SK-N-SH (cell line): ENCODE data around the gene CCDC116. TPM values are rescaled to one million over a fixed set of nuclear protein-coding genes. Genes with fewer than 3 reads are reported as not detected.

ENCODE experiments used
- CTCF ChIA-PET: fragments of 300-600, 350-600 bp; formaldehyde crosslinking; extraction: SDS; loops from one replicate; lab custom pipeline; 2021; lab: Yijun Ruan, JAX
- POLR2A ChIA-PET: fragments of 350-600 bp; sonication (Branson Sonifier 250); formaldehyde crosslinking; extraction: SDS; loops from one replicate; lab custom pipeline; 2020; ENCODE audit warnings: antibody characterized with exemption, inconsistent platforms; lab: Yijun Ruan, JAX
- DNase-seq: peaks from one replicate; pipeline ENCODE4 v3.0.0; 2012
- H2AFZ ChIP-seq: fragments of 200-600 bp; sonication (generic); 2 replicates; pipeline ENCODE4 v1.8.1; 2016; ENCODE audit warnings: antibody characterized with exemption, mild to moderate bottlenecking, low read depth
- H3F3A ChIP-seq: fragments of 200-600 bp; sonication (generic); replicated peaks from 2 replicates; pipeline ENCODE3; 2016; ENCODE audit warnings: antibody characterized with exemption, mild to moderate bottlenecking; ENCODE audit not compliant: insufficient read depth
- H3K27ac ChIP-seq, 2 experiments: fragments of 200-500 bp in 1 of 2; fragments of 200-600 bp in 1 of 2; sonication (Bioruptor generic) in 1 of 2; sonication (generic), shearing (Covaris generic) in 1 of 2; 2 replicates each; pipeline versions ENCODE4 v1.5.1 to v1.6.1; 2014 to 2016; ENCODE audit warnings: low read depth in 2 of 2, inconsistent platforms in 1 of 2, low read length in 1 of 2, mild to moderate bottlenecking in 1 of 2, mixed read lengths in 1 of 2
- H3K27me3 ChIP-seq: fragments of 200-600 bp; sonication (generic), shearing (Covaris generic); 2 replicates; pipeline ENCODE4 v1.6.1; 2016; ENCODE audit warnings: mixed run types; ENCODE audit not compliant: insufficient read depth
- H3K36me3 ChIP-seq, 2 experiments: fragments of 200-500 bp in 1 of 2; fragments of 200-600 bp in 1 of 2; sonication (Bioruptor generic) in 1 of 2; sonication (generic) in 1 of 2; replicated peaks in 1 of 2; 2 replicates each; pipeline versions ENCODE3 to v1.5.1; 2014 to 2016; ENCODE audit warnings: low read length in 1 of 2, mild to moderate bottlenecking in 1 of 2; ENCODE audit not compliant: insufficient read depth in 2 of 2, control insufficient read depth in 1 of 2
- H3K4me1 ChIP-seq, 2 experiments: fragments of 200-500 bp in 1 of 2; fragments of 200-600 bp in 1 of 2; sonication (Bioruptor generic) in 1 of 2; sonication (generic), shearing (Covaris generic) in 1 of 2; 2 replicates each; pipeline versions ENCODE4 v1.5.1 to v1.6.1; 2014 to 2016; ENCODE audit warnings: low read depth in 1 of 2, low read length in 1 of 2, mixed run types in 1 of 2; ENCODE audit not compliant: insufficient read depth in 2 of 2, control insufficient read depth in 1 of 2
- H3K4me2 ChIP-seq: fragments of 200-600 bp; sonication (generic), shearing (Covaris generic); 2 replicates; pipeline ENCODE4 v1.6.1; 2017; ENCODE audit warnings: mixed run types
- H3K4me3 ChIP-seq, 2 experiments: fragments of 200-500 bp in 1 of 2; fragments of 200-600 bp in 1 of 2; sonication (Bioruptor generic) in 1 of 2; sonication (generic), shearing (Covaris generic) in 1 of 2; 2 replicates each; pipeline versions ENCODE4 v1.5.1 to v1.8.1; 2014 to 2016; ENCODE audit warnings: low read depth in 2 of 2, inconsistent platforms in 1 of 2, low read length in 1 of 2, mild to moderate bottlenecking in 1 of 2, mixed read lengths in 1 of 2, moderate library complexity in 1 of 2
- H3K79me2 ChIP-seq: fragments of 200-600 bp; sonication (generic); 2 replicates; pipeline ENCODE4 v1.8.1; 2017; ENCODE audit warnings: mild to moderate bottlenecking; ENCODE audit not compliant: insufficient read depth
- H3K9ac ChIP-seq: fragments of 200-600 bp; sonication (generic); 2 replicates; pipeline ENCODE4 v1.6.1; 2017; ENCODE audit warnings: mixed run types
- H3K9me2 ChIP-seq: fragments of 200-600 bp; sonication (generic); 2 replicates; pipeline ENCODE4 v1.6.1; 2017; ENCODE audit warnings: mixed run types
- H3K9me3 ChIP-seq: fragments of 200-600 bp; sonication (generic); 2 replicates; pipeline ENCODE4 v1.6.1; 2017; ENCODE audit warnings: mixed run types, mild to moderate bottlenecking, moderate library complexity
- H4K20me1 ChIP-seq: fragments of 200-600 bp; sonication (generic); 2 replicates; pipeline ENCODE4 v1.6.1; 2017; ENCODE audit warnings: mild to moderate bottlenecking, mixed run types; ENCODE audit not compliant: insufficient read depth
- ELF1 ChIP-seq: IDR thresholded peaks from 2 replicates; pipeline ENCODE4 v1.4.0; 2012
- EZH2phosphoT487 ChIP-seq: fragments of 200-600 bp; sonication (generic); IDR thresholded peaks from 2 replicates; pipeline ENCODE4 v1.6.1; 2017; ENCODE audit warnings: low read depth, mixed run types, mild to moderate bottlenecking, antibody characterized with exemption, moderate library complexity, borderline replicate concordance
- FOSL2 ChIP-seq: IDR thresholded peaks from 2 replicates; pipeline ENCODE4 v1.4.0; 2012; ENCODE audit warnings: low read depth, mild to moderate bottlenecking, moderate library complexity, borderline replicate concordance
- GATA2 ChIP-seq: sonication (generic); formaldehyde crosslinking; IDR thresholded peaks from 2 replicates; pipeline ENCODE4 v1.5.0; 2020; ENCODE audit warnings: mild to moderate bottlenecking, missing genetic modification reagents
- IRF3 ChIP-seq: fragments of 150-350 bp; IDR thresholded peaks from 2 replicates; pipeline ENCODE4 v1.6.1; 2016; ENCODE audit warnings: mild to moderate bottlenecking, low read depth, low read length
- JUND ChIP-seq: IDR thresholded peaks from 2 replicates; pipeline ENCODE4 v1.4.0; 2012
- MEF2A ChIP-seq: IDR thresholded peaks from 2 replicates; pipeline ENCODE4 v1.4.0; 2012; ENCODE audit warnings: low read depth, borderline replicate concordance
- MXI1 ChIP-seq: IDR thresholded peaks from 2 replicates; pipeline ENCODE4 v1.6.1; 2012; ENCODE audit warnings: mild to moderate bottlenecking, low read depth, low read length, improper control_type of control experiment
- POLR2AphosphoS5 ChIP-seq: IDR thresholded peaks from 2 replicates; pipeline ENCODE4 v1.6.1; 2012; ENCODE audit warnings: low read depth, low read length
- RAD21 ChIP-seq: IDR thresholded peaks from 2 replicates; pipeline ENCODE4 v1.6.1; 2012; ENCODE audit warnings: mild to moderate bottlenecking, low read length
- RFX5 ChIP-seq: IDR thresholded peaks from 2 replicates; pipeline ENCODE4 v1.6.1; 2012; ENCODE audit warnings: mild to moderate bottlenecking, improper control_type of control experiment, low read length
- SIN3A ChIP-seq: IDR thresholded peaks from 2 replicates; pipeline ENCODE4 v1.6.1; 2012; ENCODE audit warnings: low read depth, mild to moderate bottlenecking, low read length, moderate library complexity, borderline replicate concordance
- SMC3 ChIP-seq: IDR thresholded peaks from 2 replicates; pipeline ENCODE4 v1.6.1; 2012; ENCODE audit warnings: low read depth, low read length, improper control_type of control experiment
- TAF1 ChIP-seq: IDR thresholded peaks from 2 replicates; pipeline ENCODE4 v1.6.1; 2012; ENCODE audit warnings: low read depth, mild to moderate bottlenecking, low read length, moderate library complexity, borderline replicate concordance
- TCF12 ChIP-seq: IDR thresholded peaks from 2 replicates; pipeline ENCODE4 v1.4.0; 2012
- WGBS: methylation state at CpG from one replicate; pipeline ENCODE4 v1.1.6; 2017; ENCODE audit warnings: low lambda C conversion rate; 5-methylcytosine and 5-hydroxymethylcytosine counted together
- polyA plus RNA-seq, 3 experiments: library from polyadenylated mRNA; depleted of rRNA; stranded (reverse); fragments of >200 nt; gene quantifications; 2 replicates each; pipeline ENCODE4 v1.2.3, GENCODE V29; 2012
- TF ChIP-seq, protein P1 (sequence below): fragments of 150-350 bp; IDR thresholded peaks from 2 replicates; pipeline ENCODE4 v1.6.1; 2017; ENCODE audit warnings: antibody characterized with exemption, low read length, low read depth, borderline replicate concordance
- TF ChIP-seq, protein P2 (sequence below): fragments of 200-600 bp; sonication (generic); IDR thresholded peaks from 2 replicates; pipeline ENCODE4 v1.6.1; 2017; ENCODE audit warnings: antibody characterized with exemption, mild to moderate bottlenecking, moderate library complexity

The CCDC116 gene
- polyA plus RNA-seq, 1 of the 3 experiments (the other 2 are of a cell fraction), result 0.28 TPM

GRCh38 chr22:21683401-21683811 lies 50.8 kb downstream of the CCDC116 start:
- no peak for DNase-seq
- no peak overlapping the region for H3K27ac ChIP-seq
- POLR2A ChIA-PET, result no interaction called here
- CTCF ChIA-PET, result interaction anchor here (1.3 to 2.4 kb wide), 2 partner anchors 255 to 269 kb away, joined by 4 to 10 read pairs; partner anchors contain the start of gene PPM1F
- no peaks in the 10 kb centered on the region for H3K9me2 ChIP-seq
- TF ChIP-seq SMC3 (no peak), MEF2A (no peak), FOSL2 (no peak), ELF1 (no peak), GATA2 (CRISPR knock-in tag) (no peak), TAF1 (no peak), RAD21 (no peak), SIN3A (no peak), MXI1 (no peak), JUND (no peak), TCF12 (no peak), POLR2AphosphoS5 (no peak), IRF3 (no peak), EZH2phosphoT487 (no peak), RFX5 (no peak)
- TF ChIP-seq, protein P1, sequence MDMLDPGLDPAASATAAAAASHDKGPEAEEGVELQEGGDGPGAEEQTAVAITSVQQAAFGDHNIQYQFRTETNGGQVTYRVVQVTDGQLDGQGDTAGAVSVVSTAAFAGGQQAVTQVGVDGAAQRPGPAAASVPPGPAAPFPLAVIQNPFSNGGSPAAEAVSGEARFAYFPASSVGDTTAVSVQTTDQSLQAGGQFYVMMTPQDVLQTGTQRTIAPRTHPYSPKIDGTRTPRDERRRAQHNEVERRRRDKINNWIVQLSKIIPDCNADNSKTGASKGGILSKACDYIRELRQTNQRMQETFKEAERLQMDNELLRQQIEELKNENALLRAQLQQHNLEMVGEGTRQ, result no peak
- TF ChIP-seq, protein P2, sequence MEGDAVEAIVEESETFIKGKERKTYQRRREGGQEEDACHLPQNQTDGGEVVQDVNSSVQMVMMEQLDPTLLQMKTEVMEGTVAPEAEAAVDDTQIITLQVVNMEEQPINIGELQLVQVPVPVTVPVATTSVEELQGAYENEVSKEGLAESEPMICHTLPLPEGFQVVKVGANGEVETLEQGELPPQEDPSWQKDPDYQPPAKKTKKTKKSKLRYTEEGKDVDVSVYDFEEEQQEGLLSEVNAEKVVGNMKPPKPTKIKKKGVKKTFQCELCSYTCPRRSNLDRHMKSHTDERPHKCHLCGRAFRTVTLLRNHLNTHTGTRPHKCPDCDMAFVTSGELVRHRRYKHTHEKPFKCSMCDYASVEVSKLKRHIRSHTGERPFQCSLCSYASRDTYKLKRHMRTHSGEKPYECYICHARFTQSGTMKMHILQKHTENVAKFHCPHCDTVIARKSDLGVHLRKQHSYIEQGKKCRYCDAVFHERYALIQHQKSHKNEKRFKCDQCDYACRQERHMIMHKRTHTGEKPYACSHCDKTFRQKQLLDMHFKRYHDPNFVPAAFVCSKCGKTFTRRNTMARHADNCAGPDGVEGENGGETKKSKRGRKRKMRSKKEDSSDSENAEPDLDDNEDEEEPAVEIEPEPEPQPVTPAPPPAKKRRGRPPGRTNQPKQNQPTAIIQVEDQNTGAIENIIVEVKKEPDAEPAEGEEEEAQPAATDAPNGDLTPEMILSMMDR, result no peak
- WGBS, result 98% methylated on average over 6 of the region's 7 CpGs
- peaks cover 0 to 46% of the 10 kb centered on the region in 2 experiments for H3K36me3 ChIP-seq
- no peak overlapping the region for H2AFZ ChIP-seq
- H3K9me3 ChIP-seq, result no peaks in the 10 kb centered on the region
- no peak overlapping the region for H3K4me3 ChIP-seq
- H3F3A ChIP-seq, result no peaks in the 10 kb centered on the region
- H3K4me2 ChIP-seq, result no peak overlapping the region
- no peaks in the 10 kb centered on the region for H4K20me1 ChIP-seq
- H3K4me1 ChIP-seq, result no peaks in the 10 kb centered on the region; a peak in 1 of 4 replicates
- no peaks in the 10 kb centered on the region for H3K79me2 ChIP-seq
- H3K27me3 ChIP-seq, result no peaks in the 10 kb centered on the region
- H3K9ac ChIP-seq, result no peak overlapping the region
